ENCODE results near the gene HKDC1. TPM values are rescaled to one million over a fixed set of nuclear protein-coding genes. Genes with fewer than 3 reads are reported as not detected.

Gene HKDC1
- polyA plus RNA-seq, 1 of the 3 experiments (the other 2 are of a cell fraction), result 0.10 TPM

DNA sequence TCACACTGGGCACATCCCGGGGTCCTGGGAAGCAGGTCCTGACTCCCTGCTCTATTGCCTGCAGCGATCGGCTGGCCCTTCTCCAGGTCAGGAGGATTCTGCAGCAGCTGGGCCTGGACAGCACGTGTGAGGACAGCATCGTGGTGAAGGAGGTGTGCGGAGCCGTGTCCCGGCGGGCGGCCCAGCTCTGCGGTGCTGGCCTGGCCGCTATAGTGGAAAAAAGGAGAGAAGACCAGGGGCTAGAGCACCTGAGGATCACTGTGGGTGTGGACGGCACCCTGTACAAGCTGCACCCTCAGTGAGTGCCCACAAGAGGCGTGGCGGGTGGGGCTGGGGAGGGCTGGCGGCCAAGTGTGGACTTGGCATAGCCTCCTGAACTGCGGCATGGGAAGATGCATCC is 45.4 kb downstream of the HKDC1 start:
- Histone ChIP-seq H3K9ac (no peak overlapping the region), H3K4me2 (no peak overlapping the region), H4K20me1 (ENCODE audit: insufficient read depth) (no peaks in the 10 kb centered on the region), H2AFZ (ENCODE audit: low read depth) (no peak overlapping the region), H3K9me3 (no peaks in the 10 kb centered on the region), H3K27me3 (ENCODE audit: insufficient read depth) (peaks cover 13% of the 10 kb centered on the region; the same call in 1 of the 2 replicates), H3K4me1 (ENCODE audit: control insufficient read depth in 1 of 2, insufficient read depth in 2 of 2, low read depth in 1 of 2, low read length in 1 of 2) (peaks cover 0 to under 1% of the 10 kb centered on the region in 2 experiments; a peak in 1 of 4 replicates), H3K9me2 (no peaks in the 10 kb centered on the region), H3K27ac (ENCODE audit: low read depth in 2 of 2, low read length in 1 of 2) (no peak overlapping the region), H3K79me2 (ENCODE audit: insufficient read depth) (no peaks in the 10 kb centered on the region), H3K4me3 (ENCODE audit: low read depth in 2 of 2, low read length in 1 of 2) (no peak overlapping the region), H3K36me3 (replicated peaks in 1 of 2; ENCODE audit: control insufficient read depth in 1 of 2, insufficient read depth in 2 of 2, low read length in 1 of 2) (no peaks in the 10 kb centered on the region), H3F3A (replicated peaks; ENCODE audit: insufficient read depth) (no peaks in the 10 kb centered on the region)
- DNase-seq, result no peak
- CTCF ChIA-PET, result no interaction called here
- WGBS (ENCODE audit: low lambda C conversion rate), result 91% methylated on average over 13 of the region's 17 CpGs
- TF ChIP-seq, protein P1, sequence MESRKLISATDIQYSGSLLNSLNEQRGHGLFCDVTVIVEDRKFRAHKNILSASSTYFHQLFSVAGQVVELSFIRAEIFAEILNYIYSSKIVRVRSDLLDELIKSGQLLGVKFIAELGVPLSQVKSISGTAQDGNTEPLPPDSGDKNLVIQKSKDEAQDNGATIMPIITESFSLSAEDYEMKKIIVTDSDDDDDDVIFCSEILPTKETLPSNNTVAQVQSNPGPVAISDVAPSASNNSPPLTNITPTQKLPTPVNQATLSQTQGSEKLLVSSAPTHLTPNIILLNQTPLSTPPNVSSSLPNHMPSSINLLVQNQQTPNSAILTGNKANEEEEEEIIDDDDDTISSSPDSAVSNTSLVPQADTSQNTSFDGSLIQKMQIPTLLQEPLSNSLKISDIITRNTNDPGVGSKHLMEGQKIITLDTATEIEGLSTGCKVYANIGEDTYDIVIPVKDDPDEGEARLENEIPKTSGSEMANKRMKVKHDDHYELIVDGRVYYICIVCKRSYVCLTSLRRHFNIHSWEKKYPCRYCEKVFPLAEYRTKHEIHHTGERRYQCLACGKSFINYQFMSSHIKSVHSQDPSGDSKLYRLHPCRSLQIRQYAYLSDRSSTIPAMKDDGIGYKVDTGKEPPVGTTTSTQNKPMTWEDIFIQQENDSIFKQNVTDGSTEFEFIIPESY (IDR thresholded peaks at IDR 0.05; ENCODE audit: borderline replicate concordance, low read depth), result no peak
- TF ChIP-seq SIN3A (IDR thresholded peaks at IDR 0.05; ENCODE audit: borderline replicate concordance, low read depth, low read length) (no peak), TCF12 (IDR thresholded peaks at IDR 0.05) (no peak), POLR2AphosphoS5 (IDR thresholded peaks at IDR 0.05; ENCODE audit: low read depth, low read length) (no peak), EP300 (IDR thresholded peaks at IDR 0.05; ENCODE audit: borderline replicate concordance in 1 of 2, low read depth in 1 of 2, low read length in 1 of 2) (no peak), ELF1 (IDR thresholded peaks at IDR 0.05) (no peak), CHD2 (IDR thresholded peaks at IDR 0.05; ENCODE audit: low read length, partially characterized antibody) (no peak), TEAD4 (IDR thresholded peaks at IDR 0.05; ENCODE audit: borderline replicate concordance, insufficient read depth) (no peak), SMC3 (IDR thresholded peaks at IDR 0.05; ENCODE audit: low read depth, low read length) (no peak), RCOR1 (IDR thresholded peaks at IDR 0.05; ENCODE audit: low read length) (no peak), JUND (IDR thresholded peaks at IDR 0.05) (no peak), FOSL2 (IDR thresholded peaks at IDR 0.05; ENCODE audit: borderline replicate concordance, low read depth) (no peak), RFX5 (IDR thresholded peaks at IDR 0.05; ENCODE audit: low read length) (no peak), RAD21 (IDR thresholded peaks at IDR 0.05; ENCODE audit: low read length) (no peak)
- TF ChIP-seq, protein P2, sequence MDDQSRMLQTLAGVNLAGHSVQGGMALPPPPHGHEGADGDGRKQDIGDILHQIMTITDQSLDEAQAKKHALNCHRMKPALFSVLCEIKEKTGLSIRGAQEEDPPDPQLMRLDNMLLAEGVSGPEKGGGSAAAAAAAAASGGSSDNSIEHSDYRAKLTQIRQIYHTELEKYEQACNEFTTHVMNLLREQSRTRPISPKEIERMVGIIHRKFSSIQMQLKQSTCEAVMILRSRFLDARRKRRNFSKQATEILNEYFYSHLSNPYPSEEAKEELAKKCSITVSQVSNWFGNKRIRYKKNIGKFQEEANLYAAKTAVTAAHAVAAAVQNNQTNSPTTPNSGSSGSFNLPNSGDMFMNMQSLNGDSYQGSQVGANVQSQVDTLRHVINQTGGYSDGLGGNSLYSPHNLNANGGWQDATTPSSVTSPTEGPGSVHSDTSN (IDR thresholded peaks at IDR 0.05), result no peak
- TF ChIP-seq, protein P3, sequence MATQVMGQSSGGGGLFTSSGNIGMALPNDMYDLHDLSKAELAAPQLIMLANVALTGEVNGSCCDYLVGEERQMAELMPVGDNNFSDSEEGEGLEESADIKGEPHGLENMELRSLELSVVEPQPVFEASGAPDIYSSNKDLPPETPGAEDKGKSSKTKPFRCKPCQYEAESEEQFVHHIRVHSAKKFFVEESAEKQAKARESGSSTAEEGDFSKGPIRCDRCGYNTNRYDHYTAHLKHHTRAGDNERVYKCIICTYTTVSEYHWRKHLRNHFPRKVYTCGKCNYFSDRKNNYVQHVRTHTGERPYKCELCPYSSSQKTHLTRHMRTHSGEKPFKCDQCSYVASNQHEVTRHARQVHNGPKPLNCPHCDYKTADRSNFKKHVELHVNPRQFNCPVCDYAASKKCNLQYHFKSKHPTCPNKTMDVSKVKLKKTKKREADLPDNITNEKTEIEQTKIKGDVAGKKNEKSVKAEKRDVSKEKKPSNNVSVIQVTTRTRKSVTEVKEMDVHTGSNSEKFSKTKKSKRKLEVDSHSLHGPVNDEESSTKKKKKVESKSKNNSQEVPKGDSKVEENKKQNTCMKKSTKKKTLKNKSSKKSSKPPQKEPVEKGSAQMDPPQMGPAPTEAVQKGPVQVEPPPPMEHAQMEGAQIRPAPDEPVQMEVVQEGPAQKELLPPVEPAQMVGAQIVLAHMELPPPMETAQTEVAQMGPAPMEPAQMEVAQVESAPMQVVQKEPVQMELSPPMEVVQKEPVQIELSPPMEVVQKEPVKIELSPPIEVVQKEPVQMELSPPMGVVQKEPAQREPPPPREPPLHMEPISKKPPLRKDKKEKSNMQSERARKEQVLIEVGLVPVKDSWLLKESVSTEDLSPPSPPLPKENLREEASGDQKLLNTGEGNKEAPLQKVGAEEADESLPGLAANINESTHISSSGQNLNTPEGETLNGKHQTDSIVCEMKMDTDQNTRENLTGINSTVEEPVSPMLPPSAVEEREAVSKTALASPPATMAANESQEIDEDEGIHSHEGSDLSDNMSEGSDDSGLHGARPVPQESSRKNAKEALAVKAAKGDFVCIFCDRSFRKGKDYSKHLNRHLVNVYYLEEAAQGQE (IDR thresholded peaks at IDR 0.05; ENCODE audit: low read depth, low read length), result no peak
- TF ChIP-seq, protein P4, sequence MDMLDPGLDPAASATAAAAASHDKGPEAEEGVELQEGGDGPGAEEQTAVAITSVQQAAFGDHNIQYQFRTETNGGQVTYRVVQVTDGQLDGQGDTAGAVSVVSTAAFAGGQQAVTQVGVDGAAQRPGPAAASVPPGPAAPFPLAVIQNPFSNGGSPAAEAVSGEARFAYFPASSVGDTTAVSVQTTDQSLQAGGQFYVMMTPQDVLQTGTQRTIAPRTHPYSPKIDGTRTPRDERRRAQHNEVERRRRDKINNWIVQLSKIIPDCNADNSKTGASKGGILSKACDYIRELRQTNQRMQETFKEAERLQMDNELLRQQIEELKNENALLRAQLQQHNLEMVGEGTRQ (IDR thresholded peaks at IDR 0.05; ENCODE audit: borderline replicate concordance, low read depth, low read length), result no peak
- POLR2A ChIA-PET, result no interaction called here

Data from SK-N-SH (cell line).